ENCODE measurements around the gene UBP1.

UBP1 gene

GRCh38 chr3:33428734-33429133 lies 11.5 kb downstream of the UBP1 start:
- no peak overlapping the region for H3K4me2 ChIP-seq (ENCODE audit: low read length)
- H3F3A ChIP-seq (ENCODE audit: control insufficient read depth, insufficient read depth) = no peaks in the 10 kb centered on the region
- peaks cover 9% of the 10 kb centered on the region; the same call in 1 of the 2 replicates for H4K20me1 ChIP-seq (ENCODE audit: control insufficient read depth, insufficient read depth, low read depth, low read length)
- no peaks in the 10 kb centered on the region for H3K9me3 ChIP-seq (ENCODE audit: control insufficient read depth, insufficient read depth, low read length)
- TF ChIP-seq EZH2phosphoT487 (IDR thresholded peaks at IDR 0.05; ENCODE audit: borderline replicate concordance, low read length) (no peak), CTCF (IDR thresholded peaks at IDR 0.05; ENCODE audit: low read depth, low read length, poor library complexity, severe bottlenecking) (no peak)
- H3K27ac ChIP-seq (ENCODE audit: low read depth, low read length) = no peak overlapping the region
- no peak overlapping the region for H3K4me3 ChIP-seq (ENCODE audit: low read length)
- H3K9me2 ChIP-seq (replicated peaks; ENCODE audit: control insufficient read depth, low read length) = no peaks in the 10 kb centered on the region
- peaks cover 11% of the 10 kb centered on the region; the same call in 1 of the 2 replicates for H3K4me1 ChIP-seq (ENCODE audit: control insufficient read depth, low read length)
- peaks cover 99% of the 10 kb centered on the region for H3K79me2 ChIP-seq (ENCODE audit: control insufficient read depth, low read length)
- H3K36me3 ChIP-seq (ENCODE audit: control insufficient read depth, low read length) = peaks cover 23% of the 10 kb centered on the region
- no peaks in the 10 kb centered on the region for H3K27me3 ChIP-seq (ENCODE audit: control insufficient read depth, low read length)

- Histone ChIP-seq H3K4me1 (ENCODE audit: control insufficient read depth, low read length) (peaks cover 8% of the 10 kb centered on the region; the same call in 1 of the 2 replicates), H3K79me2 (ENCODE audit: control insufficient read depth, low read length) (peaks cover 93% of the 10 kb centered on the region), H3K9me3 (ENCODE audit: control insufficient read depth, insufficient read depth, low read length) (no peaks in the 10 kb centered on the region), H3K27me3 (ENCODE audit: control insufficient read depth, low read length) (no peaks in the 10 kb centered on the region), H3K4me3 (ENCODE audit: low read length) (no peak overlapping the region), H3K36me3 (ENCODE audit: control insufficient read depth, low read length) (peaks cover 35% of the 10 kb centered on the region), H3K9me2 (replicated peaks; ENCODE audit: control insufficient read depth, low read length) (no peaks in the 10 kb centered on the region), H3F3A (ENCODE audit: control insufficient read depth, insufficient read depth) (no peaks in the 10 kb centered on the region), H4K20me1 (ENCODE audit: control insufficient read depth, insufficient read depth, low read depth, low read length) (peaks cover 9% of the 10 kb centered on the region; the same call in 1 of the 2 replicates), H3K27ac (ENCODE audit: low read depth, low read length) (no peak overlapping the region), H3K4me2 (ENCODE audit: low read length) (no peak overlapping the region)
- TF ChIP-seq EZH2phosphoT487 (IDR thresholded peaks at IDR 0.05; ENCODE audit: borderline replicate concordance, low read length) (no peak), CTCF (IDR thresholded peaks at IDR 0.05; ENCODE audit: low read depth, low read length, poor library complexity, severe bottlenecking) (no peak)
Observed at GRCh38 chr3:33426630-33427317, 13.4 kb downstream of the UBP1 start.

- Histone ChIP-seq H3K27me3 (ENCODE audit: control insufficient read depth, low read length) (no peaks in the 10 kb centered on the region), H3K79me2 (ENCODE audit: control insufficient read depth, low read length) (peaks cover 92% of the 10 kb centered on the region), H3K4me1 (ENCODE audit: control insufficient read depth, low read length) (peaks cover 6% of the 10 kb centered on the region; the same call in 1 of the 2 replicates), H3F3A (ENCODE audit: control insufficient read depth, insufficient read depth) (no peaks in the 10 kb centered on the region), H4K20me1 (ENCODE audit: control insufficient read depth, insufficient read depth, low read depth, low read length) (peaks cover 8% of the 10 kb centered on the region; the same call in 1 of the 2 replicates), H3K9me3 (ENCODE audit: control insufficient read depth, insufficient read depth, low read length) (no peaks in the 10 kb centered on the region), H3K4me2 (ENCODE audit: low read length) (no peak overlapping the region), H3K36me3 (ENCODE audit: control insufficient read depth, low read length) (peaks cover 42% of the 10 kb centered on the region), H3K27ac (ENCODE audit: low read depth, low read length) (no peak overlapping the region), H3K4me3 (ENCODE audit: low read length) (no peak overlapping the region), H3K9me2 (replicated peaks; ENCODE audit: control insufficient read depth, low read length) (no peaks in the 10 kb centered on the region)
- TF ChIP-seq EZH2phosphoT487 (IDR thresholded peaks at IDR 0.05; ENCODE audit: borderline replicate concordance, low read length) (no peak), CTCF (IDR thresholded peaks at IDR 0.05; ENCODE audit: low read depth, low read length, poor library complexity, severe bottlenecking) (no peak)
Observed at GRCh38 chr3:33426068-33426467, 14.1 kb downstream of the UBP1 start.

Measured in DOHH2 (cell line).